Keratinocyte (primary cell): ENCODE results near the gene OR2T8. TPM values are rescaled to one million over a fixed set of nuclear protein-coding genes. Genes with fewer than 3 reads are reported as not detected.

Experiments used
- DNase-seq: peaks from one replicate; pipeline ENCODE4 v3.0.0-alpha.2; 2011; ENCODE audit warnings: low read depth, missing footprints, low spot score
- FAIRE-seq: peaks from 2 replicates; lab custom pipeline; 2011; peaks lifted over from hg19 to GRCh38; lab: Jason Lieb, UNC
- H2AFZ ChIP-seq: 2 replicates; pipeline ENCODE4 v1.6.0; 2012; ENCODE audit warnings: low read length, control low read depth, inconsistent platforms; ENCODE audit not compliant: control insufficient read depth
- H3K27ac ChIP-seq: 2 replicates; pipeline ENCODE4 v1.5.1; 2011; ENCODE audit warnings: low read length; ENCODE audit not compliant: control insufficient read depth, insufficient read depth
- H3K27me3 ChIP-seq: 3 replicates; pipeline ENCODE4 v1.6.0; 2011; ENCODE audit warnings: low read length; ENCODE audit not compliant: control insufficient read depth, insufficient read depth; ENCODE audit errors: extremely low read depth
- H3K36me3 ChIP-seq, 2 experiments: 2 replicates in 1 of 2; 3 replicates in 1 of 2; pipeline ENCODE4 v1.5.1; 2011; ENCODE audit warnings: low read length in 2 of 2, mild to moderate bottlenecking in 1 of 2; ENCODE audit not compliant: control insufficient read depth in 2 of 2, insufficient read depth in 2 of 2; ENCODE audit errors: extremely low read depth in 1 of 2
- H3K4me1 ChIP-seq: 3 replicates; pipeline ENCODE4 v1.5.1; 2011; ENCODE audit warnings: low read length; ENCODE audit not compliant: control insufficient read depth, insufficient read depth; ENCODE audit errors: extremely low read depth
- H3K4me2 ChIP-seq: 3 replicates; pipeline ENCODE4 v1.6.0; 2011; ENCODE audit warnings: low read depth, low read length; ENCODE audit not compliant: control insufficient read depth, insufficient read depth; ENCODE audit errors: extremely low read depth
- H3K4me3 ChIP-seq, 3 experiments: fragments of 200-600 bp in 1 of 3; sonication (generic) in 1 of 3; 2 replicates in 2 of 3; 3 replicates in 1 of 3; pipeline ENCODE4 v1.5.1; 2011 to 2016; ENCODE audit warnings: low read length in 3 of 3, mild to moderate bottlenecking in 3 of 3, control low read depth in 2 of 3, inconsistent platforms in 1 of 3, low read depth in 1 of 3, mixed read lengths in 1 of 3, mixed run types in 1 of 3, moderate library complexity in 1 of 3; ENCODE audit not compliant: control insufficient read depth in 2 of 3, insufficient read depth in 2 of 3; ENCODE audit errors: extremely low read depth in 1 of 3
- H3K79me2 ChIP-seq: 2 replicates; pipeline ENCODE4 v1.6.0; 2012; ENCODE audit warnings: low read length; ENCODE audit not compliant: control insufficient read depth, insufficient read depth
- H3K9ac ChIP-seq: 3 replicates; pipeline ENCODE4 v1.6.0; 2011; ENCODE audit warnings: low read length; ENCODE audit not compliant: control insufficient read depth, insufficient read depth; ENCODE audit errors: extremely low read depth
- H3K9me1 ChIP-seq: 3 replicates; pipeline ENCODE4 v1.6.0; 2011; ENCODE audit warnings: low read length; ENCODE audit not compliant: control insufficient read depth, insufficient read depth; ENCODE audit errors: extremely low read depth
- H3K9me3 ChIP-seq: 2 replicates; pipeline ENCODE4 v1.5.1; 2012; ENCODE audit warnings: low read depth, low read length; ENCODE audit not compliant: control insufficient read depth
- H4K20me1 ChIP-seq: 3 replicates; pipeline ENCODE4 v1.6.0; 2011; ENCODE audit warnings: low read length; ENCODE audit not compliant: control insufficient read depth, insufficient read depth; ENCODE audit errors: extremely low read depth
- EZH2 ChIP-seq: IDR thresholded peaks from one replicate; pipeline ENCODE4 v1.6.1; 2012; ENCODE audit warnings: inconsistent platforms, mild to moderate bottlenecking, low read length, moderate library complexity
- dilution Hi-C: fragments of 300-500 bp; cut with MboI; formaldehyde crosslinking; loops from one replicate; pipeline ENCODE4 v1.7.0; 2020; ENCODE audit warnings: low sequenced_read_pairs; ENCODE audit not compliant: extremely low pct_ligation_motif_present
- polyA plus RNA-seq, 5 experiments: library from polyadenylated mRNA; depleted of rRNA in 3 of 5; stranded (reverse) in 3 of 5; stranded (forward) in 1 of 5; unstranded in 1 of 5; fragments of >200 nt; gene quantifications; 1 replicate in 1 of 5; 2 replicates in 3 of 5; 3 replicates in 1 of 5; pipeline versions ENCODE4 v1.2.1 to v1.2.3, GENCODE V29; 2011 to 2012; ENCODE audit warnings: missing spikeins in 2 of 5, low read depth in 1 of 5, low replicate concordance in 1 of 5
- TF ChIP-seq, protein P1 (sequence below), 3 experiments: IDR thresholded peaks in 1 of 3; conservative IDR thresholded peaks in 1 of 3; optimal IDR thresholded peaks in 1 of 3; 2 replicates in 2 of 3; 3 replicates in 1 of 3; pipeline versions ENCODE3 to v1.5.1; 2011; ENCODE audit warnings: low read length in 3 of 3, mild to moderate bottlenecking in 3 of 3, moderate library complexity in 2 of 3, control low read depth in 1 of 3, inconsistent platforms in 1 of 3; ENCODE audit not compliant: insufficient read depth in 2 of 3; ENCODE audit errors: extremely low read depth in 1 of 3

The OR2T8 gene
- polyA plus RNA-seq, 1 donor (not counting 4 experiments of a cell fraction or from before 2014, with no cell fraction given) = not detected

DNA sequence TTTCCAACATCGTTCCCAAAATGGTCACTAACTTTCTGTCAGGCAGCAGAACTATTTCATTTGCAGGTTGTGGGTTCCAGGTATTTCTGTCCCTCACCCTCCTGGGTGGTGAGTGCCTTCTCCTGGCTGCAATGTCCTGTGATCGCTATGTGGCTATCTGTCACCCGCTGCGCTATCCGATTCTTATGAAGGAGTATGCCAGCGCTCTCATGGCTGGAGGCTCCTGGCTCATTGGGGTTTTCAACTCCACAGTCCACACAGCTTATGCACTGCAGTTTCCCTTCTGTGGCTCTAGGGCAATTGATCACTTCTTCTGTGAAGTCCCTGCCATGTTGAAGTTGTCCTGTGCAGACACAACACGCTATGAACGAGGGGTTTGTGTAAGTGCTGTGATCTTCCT is 13.9 kb downstream of the OR2T8 start:
- FAIRE-seq (no peak), DNase-seq (no peak)
- Histone ChIP-seq H4K20me1 (no peaks in the 10 kb centered on the region), H3K9me1 (no peaks in the 10 kb centered on the region), H3K27ac (no peak overlapping the region), H3K36me3 (no peaks in the 10 kb centered on the region), H3K9me3 (peaks cover 2% of the 10 kb centered on the region), H2AFZ (no peak overlapping the region), H3K4me2 (no peak overlapping the region), H3K4me3 (no peak overlapping the region), H3K9ac (no peak overlapping the region), H3K79me2 (no peaks in the 10 kb centered on the region), H3K27me3 (no peaks in the 10 kb centered on the region), H3K4me1 (no peaks in the 10 kb centered on the region)
- dilution Hi-C loops = no loop called here
- TF ChIP-seq EZH2 = no peak
- TF ChIP-seq, protein P1, sequence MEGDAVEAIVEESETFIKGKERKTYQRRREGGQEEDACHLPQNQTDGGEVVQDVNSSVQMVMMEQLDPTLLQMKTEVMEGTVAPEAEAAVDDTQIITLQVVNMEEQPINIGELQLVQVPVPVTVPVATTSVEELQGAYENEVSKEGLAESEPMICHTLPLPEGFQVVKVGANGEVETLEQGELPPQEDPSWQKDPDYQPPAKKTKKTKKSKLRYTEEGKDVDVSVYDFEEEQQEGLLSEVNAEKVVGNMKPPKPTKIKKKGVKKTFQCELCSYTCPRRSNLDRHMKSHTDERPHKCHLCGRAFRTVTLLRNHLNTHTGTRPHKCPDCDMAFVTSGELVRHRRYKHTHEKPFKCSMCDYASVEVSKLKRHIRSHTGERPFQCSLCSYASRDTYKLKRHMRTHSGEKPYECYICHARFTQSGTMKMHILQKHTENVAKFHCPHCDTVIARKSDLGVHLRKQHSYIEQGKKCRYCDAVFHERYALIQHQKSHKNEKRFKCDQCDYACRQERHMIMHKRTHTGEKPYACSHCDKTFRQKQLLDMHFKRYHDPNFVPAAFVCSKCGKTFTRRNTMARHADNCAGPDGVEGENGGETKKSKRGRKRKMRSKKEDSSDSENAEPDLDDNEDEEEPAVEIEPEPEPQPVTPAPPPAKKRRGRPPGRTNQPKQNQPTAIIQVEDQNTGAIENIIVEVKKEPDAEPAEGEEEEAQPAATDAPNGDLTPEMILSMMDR (optimal IDR thresholded peaks at IDR 0.05 in 1 of 3, IDR thresholded peaks at IDR 0.05 in 1 of 3, conservative IDR thresholded peaks at IDR 0.05 in 1 of 3; ENCODE audit: extremely low read depth in 1 of 3, insufficient read depth in 2 of 3, low read length in 3 of 3) = no peak

DNA sequence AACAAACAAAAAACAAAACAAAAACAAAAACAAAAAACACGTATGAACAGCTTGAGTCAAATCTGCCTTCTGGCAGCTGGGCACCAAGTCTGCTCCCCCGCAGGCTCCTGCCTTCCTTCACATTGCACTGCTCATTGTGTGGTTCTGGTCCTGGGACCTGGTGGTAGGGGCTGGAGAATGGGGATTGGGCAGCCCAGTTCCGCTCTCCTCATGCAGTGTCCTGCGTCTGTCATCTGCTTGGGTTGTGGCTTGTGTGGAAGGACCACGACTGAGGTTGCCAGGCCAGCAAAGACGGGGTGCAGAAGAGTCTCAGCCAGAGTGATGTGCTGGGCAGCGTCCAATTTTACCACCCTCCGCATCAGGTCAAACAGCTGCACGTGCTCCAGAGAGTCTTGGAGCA is 15.7 kb downstream of the OR2T8 start:
- Histone ChIP-seq H3K36me3 (no peaks in the 10 kb centered on the region), H3K9me1 (no peaks in the 10 kb centered on the region), H3K4me2 (no peak overlapping the region), H3K4me1 (no peaks in the 10 kb centered on the region), H3K9ac (no peak overlapping the region), H4K20me1 (no peaks in the 10 kb centered on the region), H2AFZ (no peak overlapping the region), H3K27me3 (no peaks in the 10 kb centered on the region), H3K27ac (no peak overlapping the region), H3K79me2 (no peaks in the 10 kb centered on the region), H3K9me3 (peaks cover 2% of the 10 kb centered on the region), H3K4me3 (no peak overlapping the region)
- DNase-seq (no peak), FAIRE-seq (no peak)
- TF ChIP-seq, protein P1 (optimal IDR thresholded peaks at IDR 0.05 in 1 of 3, IDR thresholded peaks at IDR 0.05 in 1 of 3, conservative IDR thresholded peaks at IDR 0.05 in 1 of 3; ENCODE audit: extremely low read depth in 1 of 3, insufficient read depth in 2 of 3, low read length in 3 of 3) = no peak
- TF ChIP-seq EZH2 = no peak
- dilution Hi-C loops = no loop called here
